GM12878 (cell line): ENCODE data around the gene FAM193A. TPM values are rescaled to one million over a fixed set of nuclear protein-coding genes. Genes with fewer than 3 reads are reported as not detected.

Source experiments
- ATF7 ChIP-seq: fragments of 450-650 bp; IDR thresholded peaks from 2 replicates; pipeline ENCODE4 v1.6.1; 2016; ENCODE audit warnings: low read depth, mild to moderate bottlenecking
- BCL3 ChIP-seq: IDR thresholded peaks from 2 replicates; pipeline ENCODE4 v1.6.1; 2011; ENCODE audit warnings: borderline replicate concordance, low read depth, mild to moderate bottlenecking, moderate library complexity, low read length; ENCODE audit not compliant: insufficient read depth, poor library complexity, severe bottlenecking
- ETV6 ChIP-seq, 2 experiments: fragments of 450-650 bp in 1 of 2; IDR thresholded peaks in 1 of 2; conservative IDR thresholded peaks in 1 of 2; 2 replicates each; pipeline ENCODE4 v1.6.1; 2014; ENCODE audit warnings: antibody characterized with exemption in 1 of 2, borderline replicate concordance in 1 of 2, low read depth in 1 of 2, mild to moderate bottlenecking in 1 of 2, moderate library complexity in 1 of 2
- FOXK2 ChIP-seq: fragments of 450-650 bp; IDR thresholded peaks from 2 replicates; pipeline ENCODE4 v1.6.1; 2017; ENCODE audit warnings: mild to moderate bottlenecking, moderate library complexity
- FOXM1 ChIP-seq: IDR thresholded peaks from 2 replicates; pipeline ENCODE4 v1.6.1; 2012; ENCODE audit warnings: low read depth, mild to moderate bottlenecking, inconsistent platforms, low read length, moderate library complexity
- GATAD2B ChIP-seq: fragments of 450-650 bp; conservative IDR thresholded peaks from 2 replicates; pipeline ENCODE4 v1.6.1; 2017; ENCODE audit warnings: low read depth, mild to moderate bottlenecking, moderate library complexity
- HDAC2 ChIP-seq: fragments of 200-600 bp; sonication (generic); IDR thresholded peaks from 2 replicates; pipeline ENCODE4 v1.6.1; 2017
- IRF3 ChIP-seq: fragments of 450-650 bp; IDR thresholded peaks from 2 replicates; pipeline ENCODE4 v1.6.1; 2014; ENCODE audit warnings: mild to moderate bottlenecking
- IRF4 ChIP-seq: IDR thresholded peaks from 2 replicates; pipeline ENCODE4 v1.6.1; 2011; ENCODE audit warnings: low read depth, low read length
- LARP7 ChIP-seq: fragments of 450-650 bp; IDR thresholded peaks from 2 replicates; pipeline ENCODE4 v1.6.1; 2017; ENCODE audit warnings: mild to moderate bottlenecking
- MEF2B ChIP-seq: fragments of 450-650 bp; IDR thresholded peaks from 2 replicates; pipeline ENCODE4 v1.6.1; 2018; ENCODE audit warnings: mild to moderate bottlenecking, moderate library complexity; ENCODE audit not compliant: partially characterized antibody, poor library complexity, severe bottlenecking
- MYB ChIP-seq: fragments of 150-350 bp; IDR thresholded peaks from 2 replicates; pipeline ENCODE4 v1.6.1; 2014; ENCODE audit warnings: mild to moderate bottlenecking, low read depth, low read length, borderline replicate concordance
- MYC ChIP-seq: IDR thresholded peaks from 2 replicates; pipeline ENCODE4 v1.6.1; 2011; ENCODE audit warnings: mild to moderate bottlenecking, low read length, moderate library complexity, inconsistent platforms; ENCODE audit not compliant: insufficient read depth, insufficient replicate concordance, insufficient read length, severe bottlenecking
- NR2C1 ChIP-seq: fragments of 450-650 bp; IDR thresholded peaks from 2 replicates; pipeline ENCODE4 v1.6.1; 2017; ENCODE audit warnings: antibody characterized with exemption, mild to moderate bottlenecking, moderate library complexity
- PAX8 ChIP-seq: fragments of 450-650 bp; IDR thresholded peaks from 2 replicates; pipeline ENCODE4 v1.6.1; 2017; ENCODE audit warnings: mild to moderate bottlenecking, moderate library complexity
- POLR2A ChIP-seq: IDR thresholded peaks from 2 replicates; pipeline ENCODE4 v1.6.1; 2011; ENCODE audit warnings: low read depth, mild to moderate bottlenecking, low read length
- POLR2AphosphoS2 ChIP-seq: IDR thresholded peaks from 2 replicates; pipeline ENCODE4 v1.6.1; 2011; ENCODE audit warnings: low read depth, mild to moderate bottlenecking, low read length, improper control_type of control experiment, moderate library complexity
- POLR2AphosphoS5 ChIP-seq: IDR thresholded peaks from 2 replicates; pipeline ENCODE4 v1.6.1; 2011; ENCODE audit warnings: mild to moderate bottlenecking, low read length, inconsistent platforms
- REST ChIP-seq: IDR thresholded peaks from 2 replicates; pipeline ENCODE4 v1.6.1; 2012; ENCODE audit warnings: mild to moderate bottlenecking, low read depth, low read length
- SUPT20H ChIP-seq: IDR thresholded peaks from 2 replicates; pipeline ENCODE4 v1.6.1; 2011; ENCODE audit warnings: low read depth, mild to moderate bottlenecking, low read length, moderate library complexity, borderline replicate concordance; ENCODE audit not compliant: control insufficient read depth
- TCF12 ChIP-seq: IDR thresholded peaks from 2 replicates; pipeline ENCODE4 v1.6.1; 2011; ENCODE audit warnings: low read depth, mild to moderate bottlenecking, low read length
- USF1 ChIP-seq: IDR thresholded peaks from 2 replicates; pipeline ENCODE4 v1.6.1; 2011; ENCODE audit warnings: borderline replicate concordance, low read depth, mild to moderate bottlenecking, moderate library complexity, mixed read lengths, low read length; ENCODE audit not compliant: insufficient read depth; ENCODE audit errors: extremely low read length
- ZNF24 ChIP-seq: fragments of 450-650 bp; IDR thresholded peaks from 2 replicates; pipeline ENCODE4 v1.6.1; 2017; ENCODE audit warnings: antibody characterized with exemption, mild to moderate bottlenecking
- polyA plus RNA-seq, 11 experiments: library from polyadenylated mRNA; depleted of rRNA in 4 of 11; unstranded in 6 of 11; stranded (reverse) in 5 of 11; fragments of >200 nt; fragmentation: Nextera tagmentation in 4 of 11; fragmentation: Illumina TruSeq in 1 of 11; extraction: Ambion mirVana in 4 of 11; extraction: Trizol in 1 of 11; gene quantifications; 1 replicate in 1 of 11; 2 replicates in 10 of 11; pipeline versions ENCODE4 v1.2.1 to v1.2.3, GENCODE V29; 2011 to 2016; ENCODE audit warnings: inconsistent platforms in 2 of 11, missing spikeins in 2 of 11, low read depth in 1 of 11
- total RNA-seq, 4 experiments: library from RNA; depleted of rRNA in 3 of 4; stranded (reverse); fragments of >200 nt in 3 of 4; fragmentation: Illumina TruSeq in 1 of 4; extraction: Trizol in 1 of 4; gene quantifications; 2 replicates each; pipeline versions ENCODE4 v1.2.1 to v1.2.3, GENCODE V29; 2013 to 2021

Gene FAM193A
- total and polyA plus RNA-seq, 10 of the 15 experiments (the other 5 are each of a cell fraction or from before 2014, with no cell fraction given): 0.52 to 23.3 (median 7.4) TPM

- TF ChIP-seq IRF3: no peak
- no peak; the same call in 1 of the 2 replicates for TF ChIP-seq POLR2AphosphoS2
- TF ChIP-seq TCF12: peak; percentile 98
- peak; percentile 97 for TF ChIP-seq IRF4
- TF ChIP-seq GATAD2B: peak; percentile 90
- TF ChIP-seq ATF7: peak; percentile 99
- TF ChIP-seq FOXM1: peak; percentile 100
- TF ChIP-seq NR2C1: peak; percentile 94
- no peak for TF ChIP-seq SUPT20H
- TF ChIP-seq USF1: no peak
- TF ChIP-seq PAX8: no peak
- TF ChIP-seq REST: peak; percentile 54; the same call in 1 of the 2 replicates
- TF ChIP-seq MYB: no peak
- peak; percentile 99 for TF ChIP-seq MEF2B
- TF ChIP-seq POLR2AphosphoS5: peak; percentile 71; the same call in 1 of the 2 replicates
- TF ChIP-seq MYC: no peak
- TF ChIP-seq ZNF24: no peak; the same call in 1 of the 2 replicates
- TF ChIP-seq ETV6 (conservative IDR thresholded peaks at IDR 0.05 in 1 of 2, IDR thresholded peaks at IDR 0.05 in 1 of 2; ENCODE audit: borderline replicate concordance in 1 of 2, low read depth in 1 of 2): peak in 1 of 2 experiments; percentile 97; a peak in 2 of 4 replicates
- peak; percentile 96 for TF ChIP-seq BCL3
- TF ChIP-seq POLR2A: peak; percentile 58; the same call in 1 of the 2 replicates
- TF ChIP-seq LARP7: peak; percentile 53; the same call in 1 of the 2 replicates
- TF ChIP-seq FOXK2: no peak
- no peak for TF ChIP-seq HDAC2
Measured at GRCh38 chr4:2745981-2746806, 209.7 kb downstream of the FAM193A start (continued).
